Measurements from ENCODE around the gene MDFIC. TPM values are rescaled to one million over a fixed set of nuclear protein-coding genes. Genes with fewer than 3 reads are reported as not detected.

MDFIC gene
- 5.4 and 6.7 TPM in 2 replicates for total RNA-seq
- long read RNA-seq: 0 reads

GRCh38 chr7:114922026-114922651 lies at the start of gene MDFIC:
TSS of gene MDFIC (plus strand) at chr7:114922094. CDS start at chr7:114923034, 940 bp downstream.
- TF ChIP-seq CTCF (IDR thresholded peaks at IDR 0.05; ENCODE audit: unreplicated experiment): no peak
- Mint-ChIP-seq H3K27me3 (peaks cover 11% of the 10 kb centered on the region), H3K4me1 (ENCODE audit: low read depth) (peaks cover 11% of the 10 kb centered on the region), H3K4me3 (ENCODE audit: low read depth) (peak within 1 kb of the TSS; percentile 92), H3K36me3 (ENCODE audit: insufficient read depth) (no peaks in the 10 kb centered on the region), H3K9me3 (ENCODE audit: low read depth) (no peaks in the 10 kb centered on the region), H3K27ac (peak within 1 kb of the TSS; percentile 92)
- DNase-seq (ENCODE audit: low spot score, unreplicated experiment): peak; percentile 24

- no peak for TF ChIP-seq CTCF (IDR thresholded peaks at IDR 0.05; ENCODE audit: unreplicated experiment)
- no peak overlapping the region for H3K27ac Mint-ChIP-seq
- no peaks in the 10 kb centered on the region for H3K36me3 Mint-ChIP-seq (ENCODE audit: insufficient read depth)
- H3K9me3 Mint-ChIP-seq (ENCODE audit: low read depth): peaks cover 19% of the 10 kb centered on the region
- no peaks in the 10 kb centered on the region for H3K27me3 Mint-ChIP-seq
- no peak overlapping the region for H3K4me3 Mint-ChIP-seq (ENCODE audit: low read depth)
- DNase-seq (ENCODE audit: low spot score, unreplicated experiment): no peak
- peaks cover 4% of the 10 kb centered on the region for H3K4me1 Mint-ChIP-seq (ENCODE audit: low read depth)
These were observed 47.7 kb upstream of the MDFIC start for GRCh38 chr7:114874170-114874569.

GRCh38 chr7:114875186-114875585 lies 46.7 kb upstream of the MDFIC start:
- H3K9me3 Mint-ChIP-seq (ENCODE audit: low read depth): peaks cover 29% of the 10 kb centered on the region
- peaks cover 4% of the 10 kb centered on the region for H3K4me1 Mint-ChIP-seq (ENCODE audit: low read depth)
- no peak for TF ChIP-seq CTCF (IDR thresholded peaks at IDR 0.05; ENCODE audit: unreplicated experiment)
- H3K4me3 Mint-ChIP-seq (ENCODE audit: low read depth): no peak overlapping the region
- no peak for DNase-seq (ENCODE audit: low spot score, unreplicated experiment)
- H3K36me3 Mint-ChIP-seq (ENCODE audit: insufficient read depth): no peaks in the 10 kb centered on the region
- no peak overlapping the region for H3K27ac Mint-ChIP-seq
- no peaks in the 10 kb centered on the region for H3K27me3 Mint-ChIP-seq

- no peak overlapping the region for H3K4me3 Mint-ChIP-seq (ENCODE audit: low read depth)
These were observed 42.3 kb upstream of the MDFIC start for GRCh38 chr7:114879554-114879953.

GRCh38 chr7:114885836-114886235 lies 36.1 kb upstream of the MDFIC start:
- no peak for TF ChIP-seq CTCF (IDR thresholded peaks at IDR 0.05; ENCODE audit: unreplicated experiment)
- no peaks in the 10 kb centered on the region for H3K4me1 Mint-ChIP-seq (ENCODE audit: low read depth)
- H3K27me3 Mint-ChIP-seq: no peaks in the 10 kb centered on the region
- no peak overlapping the region for H3K27ac Mint-ChIP-seq
- no peak overlapping the region for H3K4me3 Mint-ChIP-seq (ENCODE audit: low read depth)
- H3K9me3 Mint-ChIP-seq (ENCODE audit: low read depth): peaks cover 3% of the 10 kb centered on the region
- H3K36me3 Mint-ChIP-seq (ENCODE audit: insufficient read depth): no peaks in the 10 kb centered on the region
- DNase-seq (ENCODE audit: low spot score, unreplicated experiment): no peak

More at GRCh38 chr7:114879554-114879953, 42.3 kb upstream of the MDFIC start:
- Mint-ChIP-seq H3K4me1 (ENCODE audit: low read depth) (no peaks in the 10 kb centered on the region), H3K9me3 (ENCODE audit: low read depth) (peaks cover 36% of the 10 kb centered on the region), H3K27me3 (no peaks in the 10 kb centered on the region), H3K36me3 (ENCODE audit: insufficient read depth) (no peaks in the 10 kb centered on the region), H3K27ac (no peak overlapping the region)
- no peak for DNase-seq (ENCODE audit: low spot score, unreplicated experiment)
- TF ChIP-seq CTCF (IDR thresholded peaks at IDR 0.05; ENCODE audit: unreplicated experiment): no peak
